Measurements from ENCODE around the gene RABGGTB.
"Not testable (repeated sequence)": the region's sequence is repeated elsewhere in the genome, so short reads cannot be mapped to it uniquely, and the experiment has no call there.

DNA sequence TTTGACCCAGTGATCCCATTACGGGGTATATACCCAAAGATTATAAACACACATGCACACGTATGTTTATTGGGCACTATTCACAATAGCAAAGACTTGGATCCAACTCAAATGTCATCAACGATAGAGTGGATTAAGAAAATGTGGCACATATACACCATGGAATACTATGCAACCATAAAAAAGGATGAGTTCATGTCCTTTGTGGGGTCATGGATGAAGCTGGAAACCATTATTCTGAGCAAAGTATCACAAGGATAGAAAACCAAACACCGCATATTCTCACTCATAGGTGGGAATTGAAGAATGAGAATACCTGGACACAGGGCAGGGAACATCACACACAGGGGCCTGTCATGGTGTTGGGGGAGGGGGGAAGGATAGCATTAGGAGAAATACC is 2.1 kb upstream of the RABGGTB start:
- TF ChIP-seq POLR2A, POLR2AphosphoS5, TAF1, SPI1, POU2F2 (IDR thresholded peaks at IDR 0.05; ENCODE audit: low read depth, low read length): not testable (repeated sequence)
